ENCODE measurements around the gene CALCR. TPM values are rescaled to one million over a fixed set of nuclear protein-coding genes. Genes with fewer than 3 reads are reported as not detected.

The CALCR gene
- total RNA-seq, 2 experiments from 2014 or later, result not detected

- Histone ChIP-seq H3K4me2 (ENCODE audit: low read length) (no peak overlapping the region), H2AFZ (ENCODE audit: low read length) (no peak overlapping the region), H3K9me3 (ENCODE audit: low read length) (0 out of 2 replicates have a peak, but pooled peaks cover 4% of the 10 kb centered on the region), H3K36me3 (ENCODE audit: insufficient read depth, low read length) (no peaks in the 10 kb centered on the region), H3K4me1 (ENCODE audit: insufficient read depth, low read length, poor library complexity, severe bottlenecking) (no peaks in the 10 kb centered on the region), H3K9me2 (ENCODE audit: insufficient read depth, low read length) (no peaks in the 10 kb centered on the region), H3K27ac (ENCODE audit: low read depth, low read length, poor library complexity, severe bottlenecking) (no peak overlapping the region), H3K4me3 (ENCODE audit: low read depth, low read length, poor library complexity, severe bottlenecking) (no peak overlapping the region), H3K79me2 (ENCODE audit: insufficient read depth, low read depth, low read length) (no peaks in the 10 kb centered on the region), H4K20me1 (ENCODE audit: insufficient read depth, low read length) (no peaks in the 10 kb centered on the region)
- TF ChIP-seq CTCF (conservative IDR thresholded peaks at IDR 0.05; ENCODE audit: low read length), result no peak
- no peak for TF ChIP-seq EZH2phosphoT487 (IDR thresholded peaks at IDR 0.05; ENCODE audit: borderline replicate concordance, low read depth, low read length)
- ChIA-PET CTCF (ENCODE audit: unreplicated experiment) (no interaction called here), POLR2A (no interaction called here)
- no TSS peak for BruUV-seq (replicated peaks)
- no peak for DNase-seq (ENCODE audit: low spot score)
- intact Hi-C loops (cut with micrococcal nuclease; ENCODE audit: unreplicated experiment), result loop anchor here (10.0 kb wide), 1 partner anchor 152 kb away; no protein-coding TSS in a partner anchor
Observed at GRCh38 chr7:93402944-93403343, 171.6 kb downstream of the CALCR start.

GRCh38 chr7:93399642-93400041 lies 174.9 kb downstream of the CALCR start:
- no peaks in the 10 kb centered on the region for H3K79me2 ChIP-seq (ENCODE audit: insufficient read depth, low read depth, low read length)
- ChIA-PET POLR2A (no interaction called here), CTCF (ENCODE audit: unreplicated experiment) (no interaction called here)
- no peak overlapping the region for H2AFZ ChIP-seq (ENCODE audit: low read length)
- H4K20me1 ChIP-seq (ENCODE audit: insufficient read depth, low read length), result no peaks in the 10 kb centered on the region
- TF ChIP-seq EZH2phosphoT487 (IDR thresholded peaks at IDR 0.05; ENCODE audit: borderline replicate concordance, low read depth, low read length) (no peak), CTCF (conservative IDR thresholded peaks at IDR 0.05; ENCODE audit: low read length) (no peak)
- no peak overlapping the region for H3K27ac ChIP-seq (ENCODE audit: low read depth, low read length, poor library complexity, severe bottlenecking)
- no peaks in the 10 kb centered on the region for H3K36me3 ChIP-seq (ENCODE audit: insufficient read depth, low read length)
- H3K4me2 ChIP-seq (ENCODE audit: low read length), result no peak overlapping the region
- no peaks in the 10 kb centered on the region for H3K9me2 ChIP-seq (ENCODE audit: insufficient read depth, low read length)
- no peak overlapping the region for H3K4me3 ChIP-seq (ENCODE audit: low read depth, low read length, poor library complexity, severe bottlenecking)
- no peaks in the 10 kb centered on the region for H3K9me3 ChIP-seq (ENCODE audit: low read length)
- no peaks in the 10 kb centered on the region for H3K4me1 ChIP-seq (ENCODE audit: insufficient read depth, low read length, poor library complexity, severe bottlenecking)
- no peak for DNase-seq (ENCODE audit: low spot score)
- intact Hi-C loops (cut with micrococcal nuclease; ENCODE audit: unreplicated experiment), result loop anchor here (10.0 kb wide), 1 partner anchor 155 kb away; no protein-coding TSS in a partner anchor
- BruUV-seq (replicated peaks), result no TSS peak

GRCh38 chr7:93392984-93393383 lies 181.5 kb downstream of the CALCR start:
- H3K9me2 ChIP-seq (ENCODE audit: insufficient read depth, low read length), result no peaks in the 10 kb centered on the region
- H3K4me2 ChIP-seq (ENCODE audit: low read length), result no peak overlapping the region
- H4K20me1 ChIP-seq (ENCODE audit: insufficient read depth, low read length), result no peaks in the 10 kb centered on the region
- no peak overlapping the region for H3K4me3 ChIP-seq (ENCODE audit: low read depth, low read length, poor library complexity, severe bottlenecking)
- H3K36me3 ChIP-seq (ENCODE audit: insufficient read depth, low read length), result no peaks in the 10 kb centered on the region
- no peak for DNase-seq (ENCODE audit: low spot score)
- intact Hi-C loops (cut with micrococcal nuclease; ENCODE audit: unreplicated experiment), result no loop called here
- no peak overlapping the region for H2AFZ ChIP-seq (ENCODE audit: low read length)
- H3K79me2 ChIP-seq (ENCODE audit: insufficient read depth, low read depth, low read length), result no peaks in the 10 kb centered on the region
- H3K4me1 ChIP-seq (ENCODE audit: insufficient read depth, low read length, poor library complexity, severe bottlenecking), result no peaks in the 10 kb centered on the region
- no peaks in the 10 kb centered on the region for H3K9me3 ChIP-seq (ENCODE audit: low read length)
- CTCF ChIA-PET (ENCODE audit: unreplicated experiment), result no interaction called here
- POLR2A ChIA-PET, result interaction anchor here (1.0 kb wide), 1 partner anchor 18 kb away, joined by 4 read pairs; no protein-coding TSS in a partner anchor
- TF ChIP-seq EZH2phosphoT487 (IDR thresholded peaks at IDR 0.05; ENCODE audit: borderline replicate concordance, low read depth, low read length), result no peak
- TF ChIP-seq CTCF (conservative IDR thresholded peaks at IDR 0.05; ENCODE audit: low read length), result no peak
- no peak overlapping the region for H3K27ac ChIP-seq (ENCODE audit: low read depth, low read length, poor library complexity, severe bottlenecking)
- no TSS peak for BruUV-seq (replicated peaks)
